ENCODE data around the gene SEMA3D.

The SEMA3D gene

GRCh38 chr7:85019176-85019575, 167.7 kb downstream of the SEMA3D start:
- no peak overlapping the region for H3K9ac ChIP-seq (ENCODE audit: insufficient read length, low read depth)
- TF ChIP-seq SUZ12 (IDR thresholded peaks at IDR 0.05; ENCODE audit: extremely low read depth, insufficient read depth, insufficient read length) = no peak
- no peak for TF ChIP-seq YY1 (IDR thresholded peaks at IDR 0.05; ENCODE audit: insufficient read depth, insufficient read length)
- no peak for TF ChIP-seq ZNF274 (IDR thresholded peaks at IDR 0.05; ENCODE audit: low read depth, low read length)
- H3K36me3 ChIP-seq (ENCODE audit: insufficient read depth, insufficient read length, low read length) = no peaks in the 10 kb centered on the region
- no peaks in the 10 kb centered on the region for H3K4me1 ChIP-seq (ENCODE audit: insufficient read depth, insufficient read length)
- no peak overlapping the region for H3K4me3 ChIP-seq (ENCODE audit: insufficient read length, low read depth)
- H3K9me3 ChIP-seq (ENCODE audit: insufficient read depth, low read length) = no peaks in the 10 kb centered on the region
- H3K27me3 ChIP-seq (ENCODE audit: insufficient read depth, insufficient read length) = no peaks in the 10 kb centered on the region
- no peak for DNase-seq (ENCODE audit: low read depth, low spot score)

- H3K27me3 ChIP-seq (ENCODE audit: insufficient read depth, insufficient read length) = no peaks in the 10 kb centered on the region
- H3K4me3 ChIP-seq (ENCODE audit: insufficient read length, low read depth) = no peak overlapping the region
- no peak for TF ChIP-seq SUZ12 (IDR thresholded peaks at IDR 0.05; ENCODE audit: extremely low read depth, insufficient read depth, insufficient read length)
- no peak for TF ChIP-seq YY1 (IDR thresholded peaks at IDR 0.05; ENCODE audit: insufficient read depth, insufficient read length)
- TF ChIP-seq ZNF274 (IDR thresholded peaks at IDR 0.05; ENCODE audit: low read depth, low read length) = no peak
- no peaks in the 10 kb centered on the region for H3K4me1 ChIP-seq (ENCODE audit: insufficient read depth, insufficient read length)
- H3K9ac ChIP-seq (ENCODE audit: insufficient read length, low read depth) = no peak overlapping the region
- no peaks in the 10 kb centered on the region for H3K36me3 ChIP-seq (ENCODE audit: insufficient read depth, insufficient read length, low read length)
- DNase-seq (ENCODE audit: low read depth, low spot score) = no peak
- no peaks in the 10 kb centered on the region for H3K9me3 ChIP-seq (ENCODE audit: insufficient read depth, low read length)
Observed at GRCh38 chr7:85018498-85018897, 168.4 kb downstream of the SEMA3D start.

GRCh38 chr7:85016286-85016685, 170.6 kb downstream of the SEMA3D start:
- no peak for DNase-seq (ENCODE audit: low read depth, low spot score)
- TF ChIP-seq SUZ12 (IDR thresholded peaks at IDR 0.05; ENCODE audit: extremely low read depth, insufficient read depth, insufficient read length) = no peak
- TF ChIP-seq ZNF274 (IDR thresholded peaks at IDR 0.05; ENCODE audit: low read depth, low read length) = no peak
- TF ChIP-seq YY1 (IDR thresholded peaks at IDR 0.05; ENCODE audit: insufficient read depth, insufficient read length) = no peak
- H3K4me1 ChIP-seq (ENCODE audit: insufficient read depth, insufficient read length) = no peaks in the 10 kb centered on the region
- no peaks in the 10 kb centered on the region for H3K27me3 ChIP-seq (ENCODE audit: insufficient read depth, insufficient read length)
- H3K9ac ChIP-seq (ENCODE audit: insufficient read length, low read depth) = no peak overlapping the region
- H3K36me3 ChIP-seq (ENCODE audit: insufficient read depth, insufficient read length, low read length) = no peaks in the 10 kb centered on the region
- H3K9me3 ChIP-seq (ENCODE audit: insufficient read depth, low read length) = no peaks in the 10 kb centered on the region
- H3K4me3 ChIP-seq (ENCODE audit: insufficient read length, low read depth) = no peak overlapping the region

GRCh38 chr7:85014936-85015660, 171.8 kb downstream of the SEMA3D start:
- H3K36me3 ChIP-seq (ENCODE audit: insufficient read depth, insufficient read length, low read length) = no peaks in the 10 kb centered on the region
- H3K9me3 ChIP-seq (ENCODE audit: insufficient read depth, low read length) = no peaks in the 10 kb centered on the region
- DNase-seq (ENCODE audit: low read depth, low spot score) = no peak
- H3K9ac ChIP-seq (ENCODE audit: insufficient read length, low read depth) = no peak overlapping the region
- no peaks in the 10 kb centered on the region for H3K4me1 ChIP-seq (ENCODE audit: insufficient read depth, insufficient read length)
- TF ChIP-seq ZNF274 (IDR thresholded peaks at IDR 0.05; ENCODE audit: low read depth, low read length) = no peak
- no peak for TF ChIP-seq YY1 (IDR thresholded peaks at IDR 0.05; ENCODE audit: insufficient read depth, insufficient read length)
- no peak overlapping the region for H3K4me3 ChIP-seq (ENCODE audit: insufficient read length, low read depth)
- H3K27me3 ChIP-seq (ENCODE audit: insufficient read depth, insufficient read length) = no peaks in the 10 kb centered on the region

GRCh38 chr7:85011127-85011526, 175.7 kb downstream of the SEMA3D start:
- Histone ChIP-seq H3K27me3 (ENCODE audit: insufficient read depth, insufficient read length) (no peaks in the 10 kb centered on the region), H3K9ac (ENCODE audit: insufficient read length, low read depth) (no peak overlapping the region), H3K4me1 (ENCODE audit: insufficient read depth, insufficient read length) (no peaks in the 10 kb centered on the region), H3K4me3 (ENCODE audit: insufficient read length, low read depth) (no peak overlapping the region), H3K9me3 (ENCODE audit: insufficient read depth, low read length) (no peaks in the 10 kb centered on the region), H3K36me3 (ENCODE audit: insufficient read depth, insufficient read length, low read length) (no peaks in the 10 kb centered on the region)
- TF ChIP-seq YY1 (IDR thresholded peaks at IDR 0.05; ENCODE audit: insufficient read depth, insufficient read length) (no peak), SUZ12 (IDR thresholded peaks at IDR 0.05; ENCODE audit: extremely low read depth, insufficient read depth, insufficient read length) (no peak), ZNF274 (IDR thresholded peaks at IDR 0.05; ENCODE audit: low read depth, low read length) (no peak)
- DNase-seq (ENCODE audit: low read depth, low spot score) = no peak

- Histone ChIP-seq H3K36me3 (ENCODE audit: insufficient read depth, insufficient read length, low read length) (no peaks in the 10 kb centered on the region), H3K4me1 (ENCODE audit: insufficient read depth, insufficient read length) (no peaks in the 10 kb centered on the region), H3K9me3 (ENCODE audit: insufficient read depth, low read length) (no peaks in the 10 kb centered on the region), H3K9ac (ENCODE audit: insufficient read length, low read depth) (no peak overlapping the region), H3K4me3 (ENCODE audit: insufficient read length, low read depth) (no peak overlapping the region), H3K27me3 (ENCODE audit: insufficient read depth, insufficient read length) (no peaks in the 10 kb centered on the region)
- TF ChIP-seq YY1 (IDR thresholded peaks at IDR 0.05; ENCODE audit: insufficient read depth, insufficient read length) (no peak), ZNF274 (IDR thresholded peaks at IDR 0.05; ENCODE audit: low read depth, low read length) (no peak), SUZ12 (IDR thresholded peaks at IDR 0.05; ENCODE audit: extremely low read depth, insufficient read depth, insufficient read length) (no peak)
- DNase-seq (ENCODE audit: low read depth, low spot score) = no peak
Observed at GRCh38 chr7:85010306-85010705, 176.6 kb downstream of the SEMA3D start.

- no peak for DNase-seq (ENCODE audit: low read depth, low spot score)
- H3K9me3 ChIP-seq (ENCODE audit: insufficient read depth, low read length) = no peaks in the 10 kb centered on the region
- no peak overlapping the region for H3K9ac ChIP-seq (ENCODE audit: insufficient read length, low read depth)
- no peaks in the 10 kb centered on the region for H3K27me3 ChIP-seq (ENCODE audit: insufficient read depth, insufficient read length)
- TF ChIP-seq YY1 (IDR thresholded peaks at IDR 0.05; ENCODE audit: insufficient read depth, insufficient read length) (no peak), ZNF274 (IDR thresholded peaks at IDR 0.05; ENCODE audit: low read depth, low read length) (no peak), SUZ12 (IDR thresholded peaks at IDR 0.05; ENCODE audit: extremely low read depth, insufficient read depth, insufficient read length) (no peak)
- no peaks in the 10 kb centered on the region for H3K36me3 ChIP-seq (ENCODE audit: insufficient read depth, insufficient read length, low read length)
- H3K4me1 ChIP-seq (ENCODE audit: insufficient read depth, insufficient read length) = no peaks in the 10 kb centered on the region
- H3K4me3 ChIP-seq (ENCODE audit: insufficient read length, low read depth) = no peak overlapping the region
Observed at GRCh38 chr7:85006754-85007153, 180.1 kb downstream of the SEMA3D start.
